WERI-Rb-1 (cell line): Measurements from ENCODE around the gene FLVCR2.
A peak's percentile ranks its signal among the peaks of the same experiment; 100 is the strongest.

ENCODE experiments used
- DNase-seq: peaks from one replicate; pipeline ENCODE4 v3.0.0-alpha.2; 2020
- H3K27ac ChIP-seq: fragments of 250-450 bp; sonication (Bioruptor Pico); 2 replicates; pipeline ENCODE4 v1.5.1; 2020; ENCODE audit warnings: mild to moderate bottlenecking, moderate library complexity
- H3K27me3 ChIP-seq: fragments of 250-450 bp; sonication (Bioruptor Pico); 2 replicates; pipeline ENCODE4 v1.5.1; 2021; ENCODE audit warnings: mild to moderate bottlenecking, low read depth, moderate library complexity; ENCODE audit not compliant: insufficient read depth, severe bottlenecking
- H3K36me3 ChIP-seq: fragments of 250-450 bp; sonication (Bioruptor Pico); 2 replicates; pipeline ENCODE4 v1.5.1; 2020; ENCODE audit warnings: mild to moderate bottlenecking, moderate library complexity
- H3K4me3 ChIP-seq: 2 replicates; pipeline ENCODE4 v1.5.1; 2011; ENCODE audit warnings: low read depth, mild to moderate bottlenecking, control low read depth, low read length
- H3K9me3 ChIP-seq: fragments of 250-450 bp; sonication (Bioruptor Pico); 2 replicates; pipeline ENCODE4 v1.5.1; 2021; ENCODE audit warnings: mild to moderate bottlenecking, moderate library complexity; ENCODE audit not compliant: severe bottlenecking
- TF ChIP-seq, protein P1 (sequence below): IDR thresholded peaks from 2 replicates; pipeline ENCODE4 v1.5.1; 2011; ENCODE audit warnings: low read depth, mild to moderate bottlenecking, control low read depth, inconsistent platforms, low read length

FLVCR2 gene

DNA sequence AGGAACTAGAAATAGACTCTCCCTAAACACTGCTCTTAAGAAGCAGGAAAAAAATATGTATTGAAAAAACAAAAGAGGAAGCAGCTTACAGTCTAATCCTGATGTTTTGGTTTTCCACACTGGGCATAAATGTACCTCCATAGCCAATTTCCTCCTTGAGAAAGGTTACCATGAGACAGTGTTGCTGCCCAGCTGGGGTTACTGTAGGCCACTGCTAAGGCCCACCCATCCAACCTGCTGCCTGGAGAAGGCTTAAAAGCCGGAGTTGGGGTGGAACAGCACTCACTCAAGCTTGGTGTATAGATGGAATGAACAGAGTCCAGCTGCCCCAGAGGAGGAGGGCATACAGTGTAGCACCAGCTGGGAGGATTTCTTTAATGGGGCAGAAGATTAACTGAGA, 41.1 kb downstream of the FLVCR2 start:
- Histone ChIP-seq H3K27ac (no peak overlapping the region), H3K9me3 (no peaks in the 10 kb centered on the region), H3K27me3 (no peaks in the 10 kb centered on the region), H3K36me3 (no peaks in the 10 kb centered on the region), H3K4me3 (no peak overlapping the region)
- peak; percentile 42 for DNase-seq
- TF ChIP-seq, protein P1, sequence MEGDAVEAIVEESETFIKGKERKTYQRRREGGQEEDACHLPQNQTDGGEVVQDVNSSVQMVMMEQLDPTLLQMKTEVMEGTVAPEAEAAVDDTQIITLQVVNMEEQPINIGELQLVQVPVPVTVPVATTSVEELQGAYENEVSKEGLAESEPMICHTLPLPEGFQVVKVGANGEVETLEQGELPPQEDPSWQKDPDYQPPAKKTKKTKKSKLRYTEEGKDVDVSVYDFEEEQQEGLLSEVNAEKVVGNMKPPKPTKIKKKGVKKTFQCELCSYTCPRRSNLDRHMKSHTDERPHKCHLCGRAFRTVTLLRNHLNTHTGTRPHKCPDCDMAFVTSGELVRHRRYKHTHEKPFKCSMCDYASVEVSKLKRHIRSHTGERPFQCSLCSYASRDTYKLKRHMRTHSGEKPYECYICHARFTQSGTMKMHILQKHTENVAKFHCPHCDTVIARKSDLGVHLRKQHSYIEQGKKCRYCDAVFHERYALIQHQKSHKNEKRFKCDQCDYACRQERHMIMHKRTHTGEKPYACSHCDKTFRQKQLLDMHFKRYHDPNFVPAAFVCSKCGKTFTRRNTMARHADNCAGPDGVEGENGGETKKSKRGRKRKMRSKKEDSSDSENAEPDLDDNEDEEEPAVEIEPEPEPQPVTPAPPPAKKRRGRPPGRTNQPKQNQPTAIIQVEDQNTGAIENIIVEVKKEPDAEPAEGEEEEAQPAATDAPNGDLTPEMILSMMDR, result no peak

DNA sequence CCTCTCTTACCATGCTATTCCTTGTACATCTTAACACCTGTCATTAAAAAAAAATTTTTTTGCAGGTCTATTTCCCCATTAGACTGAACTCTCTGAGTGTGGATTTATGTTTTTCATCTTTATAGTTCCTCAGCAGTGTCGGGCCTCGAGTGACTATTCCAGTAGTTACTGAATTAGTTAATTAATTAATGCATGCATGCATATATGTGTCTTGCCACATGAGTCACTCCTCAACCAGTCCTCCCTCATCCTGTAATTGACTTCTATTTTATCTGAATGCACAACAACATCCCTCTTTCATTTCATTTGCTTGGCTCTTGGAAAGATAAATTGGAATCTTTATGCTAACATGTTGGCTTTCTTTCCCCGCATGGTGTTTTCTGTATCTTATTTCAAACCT, 46.6 kb downstream of the FLVCR2 start:
- Histone ChIP-seq H3K27me3 (no peaks in the 10 kb centered on the region), H3K4me3 (no peak overlapping the region), H3K9me3 (no peaks in the 10 kb centered on the region), H3K27ac (no peak overlapping the region), H3K36me3 (no peaks in the 10 kb centered on the region)
- TF ChIP-seq, protein P1, result no peak
- DNase-seq, result no peak

DNA sequence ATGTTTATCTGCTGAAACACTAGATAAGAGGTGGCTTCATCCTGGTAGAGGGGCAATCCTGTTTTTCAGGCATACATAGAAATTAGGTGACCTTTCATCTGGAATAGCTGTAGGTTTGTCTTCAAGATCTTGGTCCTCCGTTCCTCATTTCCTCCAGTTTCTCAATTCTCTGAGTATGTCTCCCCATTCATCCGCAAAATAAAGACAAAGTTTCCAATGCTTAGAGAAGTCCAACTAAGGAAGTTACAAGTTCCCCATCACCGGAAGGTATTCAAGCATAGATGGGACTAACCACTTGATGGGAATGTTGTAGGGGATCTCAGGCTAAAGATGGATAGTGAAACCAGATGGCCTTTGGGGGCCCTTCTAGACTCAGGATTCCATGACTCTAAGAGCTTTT, 48.0 kb downstream of the FLVCR2 start:
- no peaks in the 10 kb centered on the region for H3K27me3 ChIP-seq
- TF ChIP-seq, protein P1, result no peak
- no peaks in the 10 kb centered on the region for H3K9me3 ChIP-seq
- no peak overlapping the region for H3K27ac ChIP-seq
- H3K36me3 ChIP-seq, result no peaks in the 10 kb centered on the region
- H3K4me3 ChIP-seq, result no peak overlapping the region
- no peak for DNase-seq

DNA sequence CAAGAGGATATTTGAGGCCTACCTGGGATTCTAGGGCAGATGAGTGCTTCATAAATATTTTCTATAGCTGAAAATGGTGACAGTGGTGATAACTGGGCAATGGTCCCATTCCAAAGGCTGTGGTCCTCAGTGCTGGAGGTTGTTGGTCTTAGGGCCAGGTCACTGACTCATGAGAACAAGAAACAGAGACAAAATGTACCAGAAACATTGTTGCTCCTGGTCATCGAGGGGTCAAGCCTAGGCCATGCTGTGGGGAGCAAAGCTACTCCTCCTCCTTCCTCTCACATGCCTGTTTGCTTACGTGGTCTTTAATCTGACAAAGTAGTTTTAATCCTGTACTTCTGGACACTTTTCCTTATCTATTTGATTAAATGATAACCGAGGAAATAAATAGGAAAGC, 48.4 kb downstream of the FLVCR2 start:
- Histone ChIP-seq H3K27ac (no peak overlapping the region), H3K9me3 (no peaks in the 10 kb centered on the region), H3K27me3 (no peaks in the 10 kb centered on the region), H3K4me3 (no peak overlapping the region), H3K36me3 (no peaks in the 10 kb centered on the region)
- TF ChIP-seq, protein P1, result no peak
- no peak for DNase-seq

DNA sequence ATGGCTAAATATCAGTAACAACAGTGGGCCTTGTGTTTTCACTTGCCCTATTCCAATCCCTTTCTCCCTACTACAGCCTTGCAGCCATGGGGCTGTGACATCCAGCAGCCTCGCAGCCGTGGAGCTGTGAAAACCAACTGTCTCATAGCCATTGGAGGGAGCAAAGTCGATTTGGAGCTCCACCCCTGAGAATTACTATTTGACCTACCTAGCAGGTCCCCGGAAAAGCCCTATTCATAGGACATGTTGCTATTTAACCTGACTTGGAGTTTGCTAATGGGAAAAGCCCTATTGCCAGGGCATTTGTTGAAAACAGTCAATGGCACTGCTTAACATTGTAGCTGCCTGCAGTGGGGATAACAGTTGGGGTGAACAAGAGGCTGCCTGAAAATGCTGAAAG, 49.0 kb downstream of the FLVCR2 start:
- Histone ChIP-seq H3K27me3 (no peaks in the 10 kb centered on the region), H3K4me3 (no peak overlapping the region), H3K27ac (no peak overlapping the region), H3K36me3 (no peaks in the 10 kb centered on the region), H3K9me3 (no peaks in the 10 kb centered on the region)
- no peak for DNase-seq
- TF ChIP-seq, protein P1, result no peak

DNA sequence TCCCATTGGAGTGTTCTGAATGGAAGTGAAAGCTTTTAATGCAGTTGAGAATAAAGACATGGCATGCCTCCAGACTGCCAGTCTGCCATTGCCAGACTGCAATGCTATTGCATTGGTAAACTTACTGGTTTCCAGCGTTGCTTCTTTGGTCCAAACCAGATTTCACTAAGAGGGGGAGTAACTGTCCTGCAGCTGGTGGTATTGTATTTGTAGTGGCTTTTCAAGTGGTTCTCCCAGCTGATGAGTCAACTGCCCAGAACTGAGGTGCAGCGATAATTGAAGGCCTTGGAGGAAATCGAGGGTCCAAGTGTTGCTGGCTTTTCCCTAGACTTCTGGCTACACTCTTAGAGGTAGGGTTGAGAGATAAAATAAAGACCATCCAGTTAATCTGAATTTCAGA, 50.4 kb downstream of the FLVCR2 start:
- Histone ChIP-seq H3K27me3 (no peaks in the 10 kb centered on the region), H3K4me3 (no peak overlapping the region), H3K9me3 (no peaks in the 10 kb centered on the region), H3K36me3 (no peaks in the 10 kb centered on the region), H3K27ac (no peak overlapping the region)
- TF ChIP-seq, protein P1, result no peak
- DNase-seq, result no peak
